Adrenal gland (tissue), 19 donors: Measurements from ENCODE around the gene CPEB1. TPM values are rescaled to one million over a fixed set of nuclear protein-coding genes. Genes with fewer than 3 reads are reported as not detected.
A peak's percentile ranks its signal among the peaks of the same experiment; 100 is the strongest.

ENCODE experiments used
- DNase-seq, 7 donors: peaks; one replicate each; pipeline ENCODE4 v3.0.0-alpha.2; 2019 to 2020
- H3K27ac ChIP-seq, 5 donors: fragments of 200-600 bp; sonication (generic) in 4 of 5; 1 replicate in 3 of 5; 2 replicates in 2 of 5; pipeline versions ENCODE4 v1.5.1 to v1.8.0; 2016 to 2020; ENCODE audit warnings: mild to moderate bottlenecking in 1 of 5
- H3K27me3 ChIP-seq: fragments of 200-600 bp; 2 replicates; pipeline ENCODE4 v1.8.0; 2021
- H3K36me3 ChIP-seq, 2 donors: fragments of 200-600 bp; replicated peaks in 1 of 2; 1 replicate in 1 of 2; 2 replicates in 1 of 2; pipeline versions ENCODE4 v1.5.1 to v1.8.0; 2018 to 2022
- H3K4me1 ChIP-seq, 2 donors: fragments of 200-600 bp; replicated peaks in 1 of 2; 1 replicate in 1 of 2; 2 replicates in 1 of 2; pipeline versions ENCODE4 v1.5.1 to v1.8.0; 2018 to 2021
- H3K4me3 ChIP-seq, 4 donors: fragments of 200-600 bp; sonication (generic) in 3 of 4; one replicate each; pipeline ENCODE4 v1.5.1; 2016 to 2018
- H3K9me3 ChIP-seq, 3 donors: fragments of 200-600 bp; sonication (generic) in 1 of 3; replicated peaks in 1 of 3; 1 replicate in 2 of 3; 2 replicates in 1 of 3; pipeline versions ENCODE4 v1.5.1 to v1.8.0; 2016 to 2021
- CTCF ChIP-seq, 6 experiments: fragments of 450-650 bp in 4 of 6; fragments of 200-600 bp in 2 of 6; sonication (generic) in 1 of 6; IDR thresholded peaks; 1 replicate in 5 of 6; 2 replicates in 1 of 6; pipeline versions ENCODE4 v1.5.1 to v1.8.0; 2016 to 2021; ENCODE audit warnings: antibody characterized with exemption in 6 of 6, mild to moderate bottlenecking in 2 of 6, moderate library complexity in 1 of 6
- POLR2A ChIP-seq, 2 donors: fragments of 450-650 bp; IDR thresholded peaks; one replicate each; pipeline ENCODE4 v1.6.1; 2017; ENCODE audit warnings: antibody characterized with exemption in 2 of 2, mild to moderate bottlenecking in 2 of 2, moderate library complexity in 1 of 2
- WGBS, 4 donors: extraction: QIAGEN DNeasy Blood & Tissue Kit in 2 of 4; methylation state at CpG; one replicate each; pipeline versions ENCODE4 v1.1.5 to v1.1.7; 2013 to 2017; 5-methylcytosine and 5-hydroxymethylcytosine counted together
- intact Hi-C, 2 donors: fragments of 100-400 bp; cut with DNase I; formaldehyde crosslinking; loops; one replicate each; pipeline versions ENCODE4 v1.14.1 to v1.15.0; 2022 to 2023
- long read RNA-seq, 10 donors: library from polyadenylated mRNA in 3 of 10; unstranded in 2 of 10; stranded (forward) in 1 of 10; transcript quantifications; one replicate each; pipeline ENCODE4 v2.0.0 and lab custom pipeline, GENCODE V29; 2021 to 2026
- polyA plus RNA-seq, 3 donors: library from polyadenylated mRNA; stranded (reverse); fragments of 200-250 nt in 2 of 3; fragments of 350-450 nt in 1 of 3; fragmentation: Illumina TruSeq in 1 of 3; extraction: RNeasy Lipid Tissue Mini Kit (QIAGEN cat#74804) in 1 of 3; gene quantifications; one replicate each; pipeline ENCODE4 v1.2.3, GENCODE V29; 2013 to 2014
- total RNA-seq, 9 donors: library from RNA; depleted of rRNA in 4 of 9; stranded (reverse); fragments of >200 nt in 4 of 9; fragments of 120-200 nt in 1 of 9; fragmentation: NEBNext Ultra II Directional in 1 of 9; extraction: Animal tissue kit (Norgen Biotek cat#: 25700) in 1 of 9; gene quantifications; one replicate each; pipeline versions ENCODE4 v1.1.0 to v1.2.4, GENCODE V29; 2013 to 2023
- donor health status: healthy with polysubstance abuse.
- donor health status: Bipolar disorder and iron deficiency.
- donor health status: DM: yes; HTN: yes; CAD: no.
- donor health status: DM: no; HTN: no; CAD: no.
- donor health status: DM: no; HTN: no; CAD: no.
- donor health status: DM: yes; HTN: yes; CAD: no.

CPEB1 gene
- total RNA-seq: 10 to 100 TPM in 1 of 9 donors, 1 to 10 TPM in 8; 1.5 to 11.6 (median 7.1) TPM
- 1 to 10 TPM; 4.2 to 7.6 (median 4.4) TPM for polyA plus RNA-seq
- long read RNA-seq, donor 1, partial matches to known transcripts: 0 of 1 reads
- long read RNA-seq, donor 1, other reads (novel, unspliced or antisense): 0 of 1 reads
- long read RNA-seq, donor 2: 0 reads
- long read RNA-seq, donor 3, partial matches to known transcripts: 0 of 1 reads
- long read RNA-seq, donor 3, other reads (novel, unspliced or antisense): 0 of 1 reads
- long read RNA-seq, donor 4: 0 reads
- long read RNA-seq, donor 5, partial matches to known transcripts: 0 of 9 reads
- long read RNA-seq, donor 5, other reads (novel, unspliced or antisense): 7 of 9 reads
- long read RNA-seq, donor 6, partial matches to known transcripts: 0 of 1 reads
- long read RNA-seq, donor 6, other reads (novel, unspliced or antisense): 0 of 1 reads
- long read RNA-seq, donor 7: 0 reads
- long read RNA-seq, donor 8, partial matches to known transcripts: 0 of 1 reads
- long read RNA-seq, donor 8, other reads (novel, unspliced or antisense): 0 of 1 reads
- long read RNA-seq, donor 9: 0 reads
- long read RNA-seq, donor 10: 0 reads

GRCh38 chr15:82647045-82647834 is at the start of gene CPEB1:
Gene CPEB1, minus strand, starts transcription at chr15:82647363. Its CDS starts 18,904 bp downstream, at chr15:82628459.
- H3K36me3 ChIP-seq: no peaks in the 10 kb centered on the region
- H3K27ac ChIP-seq: peak within 1 kb of the TSS in 2 of 5 donors; percentile 32 to 50
- 6 to 21% (median 14%) methylated on average over 2 to 96 of the region's 96 CpGs for WGBS, 4 donors
- no peaks in the 10 kb centered on the region for H3K9me3 ChIP-seq
- peak within 1 kb of the TSS in 3 of 4 donors; percentile 31 to 77 (median 32) for H3K4me3 ChIP-seq
- H3K27me3 ChIP-seq: no peaks in the 10 kb centered on the region
- H3K4me1 ChIP-seq: peaks cover 12 to 21% of the 10 kb centered on the region in 2 donors
- no peak for TF ChIP-seq CTCF (IDR thresholded peaks at IDR 0.05)
- peak in 1 of 2 donors; percentile 26 for TF ChIP-seq POLR2A (IDR thresholded peaks at IDR 0.05)
- intact Hi-C loops: loop anchor here in 1 of 2 donors (10.0 kb wide), 1 partner anchor 102 kb away; the partner anchor contains the start of gene RPS17
- DNase-seq: peak; percentile 70 to 75 (median 73)

GRCh38 chr15:82692171-82692570 is 45.0 kb upstream of the CPEB1 start:
- Histone ChIP-seq H3K4me3 (no peak overlapping the region), H3K27ac (no peak overlapping the region), H3K27me3 (no peaks in the 10 kb centered on the region), H3K9me3 (no peaks in the 10 kb centered on the region), H3K36me3 (no peaks in the 10 kb centered on the region), H3K4me1 (no peaks in the 10 kb centered on the region)
- TF ChIP-seq POLR2A (IDR thresholded peaks at IDR 0.05) (no peak), CTCF (IDR thresholded peaks at IDR 0.05) (no peak)
- no peak for DNase-seq
- WGBS, 4 donors: 88 to 92% (median 91%) methylated on average over 22 to 23 of the region's 23 CpGs
- intact Hi-C loops: no loop called here

GRCh38 chr15:82689147-82689546 is 42.0 kb upstream of the CPEB1 start:
- H3K4me1 ChIP-seq: no peaks in the 10 kb centered on the region
- DNase-seq: no peak
- WGBS, 4 donors: 93 to 100% (median 95%) methylated on average over 6 to 8 of the region's 8 CpGs
- intact Hi-C loops: no loop called here
- H3K36me3 ChIP-seq: no peaks in the 10 kb centered on the region
- H3K27ac ChIP-seq: no peak overlapping the region
- H3K9me3 ChIP-seq: no peaks in the 10 kb centered on the region
- TF ChIP-seq POLR2A (IDR thresholded peaks at IDR 0.05): no peak
- TF ChIP-seq CTCF (IDR thresholded peaks at IDR 0.05): no peak
- no peaks in the 10 kb centered on the region for H3K27me3 ChIP-seq
- no peak overlapping the region for H3K4me3 ChIP-seq

GRCh38 chr15:82688691-82689090 is 41.5 kb upstream of the CPEB1 start:
- no peaks in the 10 kb centered on the region for H3K27me3 ChIP-seq
- no peaks in the 10 kb centered on the region for H3K4me1 ChIP-seq
- intact Hi-C loops: no loop called here
- 84 to 89% (median 87%) methylated on average over 10 of the region's 10 CpGs for WGBS, 4 donors
- no peaks in the 10 kb centered on the region for H3K36me3 ChIP-seq
- no peak overlapping the region for H3K4me3 ChIP-seq
- no peak for DNase-seq
- H3K9me3 ChIP-seq: no peaks in the 10 kb centered on the region
- no peak overlapping the region for H3K27ac ChIP-seq
- TF ChIP-seq POLR2A (IDR thresholded peaks at IDR 0.05) (no peak), CTCF (IDR thresholded peaks at IDR 0.05) (no peak)
